ENCODE data around the gene USP4.

- no peak for TF ChIP-seq EZH2 (IDR thresholded peaks at IDR 0.05; ENCODE audit: borderline replicate concordance, insufficient read depth, low read depth, low read length, poor library complexity, severe bottlenecking)
- TF ChIP-seq CTCF (IDR thresholded peaks at IDR 0.05), result no peak
Measured at GRCh38 chr3:49238274-49239127, 101.4 kb downstream of the USP4 start.
